ENCODE measurements around the gene ARL6.

ARL6 gene

DNA sequence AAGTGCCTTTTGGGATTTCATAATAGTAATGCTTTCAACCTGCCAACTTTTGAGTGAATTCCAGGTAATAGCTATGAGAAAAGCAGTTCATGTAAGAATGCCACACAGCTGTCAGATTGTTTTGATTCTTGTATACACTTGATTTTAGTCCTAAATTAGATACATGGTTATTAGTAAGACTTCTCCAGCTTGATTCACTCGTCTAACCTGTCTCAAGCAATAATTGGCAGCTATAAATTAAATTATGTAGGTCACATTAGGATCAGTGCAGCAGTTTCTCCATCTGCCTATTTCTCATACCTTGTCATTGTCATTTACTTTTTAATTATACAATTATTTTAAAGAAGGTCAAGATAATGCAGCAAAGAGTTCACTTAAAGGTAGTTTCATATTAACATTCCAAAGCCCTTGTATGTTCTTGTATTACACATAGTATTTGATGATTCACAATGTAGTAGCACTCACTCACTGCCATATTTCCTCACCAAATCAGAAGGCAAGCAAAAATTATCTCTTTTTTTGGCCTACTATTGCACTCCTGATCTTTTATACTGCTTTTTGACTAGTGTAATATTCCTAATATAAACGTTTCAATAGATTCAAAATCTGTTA is 46.3 kb downstream of the ARL6 start:
- ATAC-seq (no peak), DNase-seq (no peak)
- Mint-ChIP-seq H3K27ac (no peak overlapping the region), H3K4me1 (peaks cover 10% of the 10 kb centered on the region), H3K4me3 (no peak overlapping the region), H3K9me3 (no peaks in the 10 kb centered on the region), H3K27me3 (peaks cover 7% of the 10 kb centered on the region)

DNA sequence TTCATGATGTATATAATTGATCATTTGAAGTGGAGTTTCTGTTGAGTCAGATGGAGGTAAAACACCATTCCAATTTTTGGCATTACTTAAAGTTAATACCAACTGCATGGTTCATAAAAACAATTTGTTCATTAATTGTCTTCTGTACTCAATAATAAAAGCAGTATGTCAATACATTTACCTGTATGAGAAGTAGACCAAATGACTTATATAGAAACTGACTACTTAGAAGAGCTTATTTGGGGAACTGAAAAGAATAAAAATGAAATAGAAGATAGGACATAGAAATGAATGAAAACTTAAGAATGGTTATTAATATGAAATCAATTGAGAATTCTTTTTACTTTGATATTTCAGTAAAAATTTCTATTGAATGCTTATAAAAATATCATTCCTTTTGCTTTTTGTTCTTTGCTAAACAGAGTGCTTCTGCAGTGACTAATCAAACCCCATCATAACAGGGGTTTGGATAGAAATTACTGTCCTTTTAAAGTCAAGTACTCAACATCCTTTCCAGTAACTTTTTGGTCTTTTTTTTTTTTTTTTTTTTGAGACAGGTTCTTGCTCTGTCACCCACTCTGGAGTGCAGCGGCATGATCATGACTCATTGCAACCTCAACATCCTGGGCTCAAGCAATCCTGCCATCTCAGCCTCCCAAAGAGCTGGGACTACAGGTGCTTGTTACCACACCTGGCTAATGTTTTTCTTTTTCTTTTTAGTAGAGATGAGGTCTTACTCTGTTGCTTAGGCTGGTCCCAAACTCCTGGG is 50.8 kb downstream of the ARL6 start:
- H3K4me3 Mint-ChIP-seq, result no peak overlapping the region
- peaks cover 18% of the 10 kb centered on the region for H3K27me3 Mint-ChIP-seq
- H3K9me3 Mint-ChIP-seq, result no peaks in the 10 kb centered on the region
- no peak overlapping the region for H3K27ac Mint-ChIP-seq
- ATAC-seq (peak; percentile 96), DNase-seq (peak in 1 of 2 donors; percentile 40)
- peaks cover 13% of the 10 kb centered on the region for H3K4me1 Mint-ChIP-seq

DNA sequence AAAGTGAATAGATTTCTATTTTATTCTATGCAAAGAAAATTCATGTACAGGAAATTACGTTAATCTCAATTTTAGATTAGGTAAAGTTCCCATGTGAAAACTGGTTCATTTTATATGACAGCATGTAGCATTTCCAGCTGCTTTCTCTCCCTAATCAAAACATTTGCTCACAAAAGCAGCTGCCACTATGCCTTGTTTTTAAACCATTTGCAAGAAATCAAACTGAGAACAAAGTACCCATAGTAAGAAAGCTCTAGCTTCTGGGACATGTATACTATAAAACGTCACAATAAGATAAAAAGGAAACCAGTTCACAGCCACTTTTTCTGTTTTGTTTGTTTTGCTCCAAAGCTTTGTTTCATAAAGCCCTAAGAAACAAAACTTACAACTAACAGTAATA is 52.3 kb downstream of the ARL6 start:
- no peaks in the 10 kb centered on the region for H3K9me3 Mint-ChIP-seq

DNA sequence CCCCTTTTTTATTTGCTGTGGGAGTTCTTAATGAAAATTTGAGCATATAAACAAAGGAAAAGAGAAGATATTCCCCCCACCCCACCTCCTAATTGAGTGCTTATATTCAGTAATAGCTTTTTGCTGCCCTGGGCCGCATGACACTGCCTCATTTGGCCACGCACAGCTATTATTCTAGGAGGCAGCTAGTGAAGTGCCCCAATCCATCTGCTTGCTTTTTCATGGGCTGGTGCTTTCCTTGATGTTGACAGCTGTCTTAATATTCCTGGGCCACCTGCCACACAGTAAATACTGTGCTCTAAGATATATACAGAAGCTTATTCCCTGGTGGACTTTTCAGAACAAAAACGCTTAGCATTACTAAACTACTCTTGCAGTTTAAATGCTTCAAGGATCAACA is 53.4 kb downstream of the ARL6 start:
- ATAC-seq (no peak), DNase-seq (no peak)
- H3K4me3 Mint-ChIP-seq, result no peak overlapping the region
- H3K9me3 Mint-ChIP-seq, result no peaks in the 10 kb centered on the region
- H3K27ac Mint-ChIP-seq, result no peak overlapping the region
- H3K27me3 Mint-ChIP-seq, result peaks cover 38% of the 10 kb centered on the region
- H3K4me1 Mint-ChIP-seq, result peaks cover 33% of the 10 kb centered on the region

More for the DNA sequence above, 52.3 kb downstream of the ARL6 start:
- Mint-ChIP-seq H3K27me3 (peaks cover 28% of the 10 kb centered on the region), H3K27ac (no peak overlapping the region), H3K4me3 (no peak overlapping the region), H3K4me1 (peaks cover 22% of the 10 kb centered on the region)
- DNase-seq (no peak), ATAC-seq (no peak)

DNA sequence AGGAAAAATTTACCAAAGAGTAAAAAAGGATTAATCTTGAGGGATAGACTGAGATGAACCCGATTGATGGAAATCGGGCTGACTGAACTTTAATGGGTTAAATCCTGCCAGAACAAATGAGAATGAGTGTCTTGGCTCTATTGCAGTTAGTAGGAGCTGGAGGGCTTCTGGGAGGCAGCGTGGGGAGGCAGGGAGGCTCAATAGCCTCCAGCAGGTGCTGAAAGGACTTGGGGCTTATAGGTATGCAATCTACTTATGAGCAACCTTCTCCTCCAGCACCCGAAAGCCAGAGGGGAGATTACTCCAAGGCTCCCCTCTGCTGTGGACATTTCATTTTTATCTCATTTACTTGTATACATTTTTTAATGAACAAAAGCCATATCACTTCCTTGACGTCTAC is 56.2 kb downstream of the ARL6 start:
- ATAC-seq, result no peak
- H3K27me3 Mint-ChIP-seq, result peaks cover 49% of the 10 kb centered on the region
- no peak for DNase-seq
- peak overlapping the region; percentile 90 to 91 for H3K4me3 Mint-ChIP-seq
- peaks cover 30% of the 10 kb centered on the region for H3K4me1 Mint-ChIP-seq
- no peak overlapping the region for H3K27ac Mint-ChIP-seq
- no peaks in the 10 kb centered on the region for H3K9me3 Mint-ChIP-seq

DNA sequence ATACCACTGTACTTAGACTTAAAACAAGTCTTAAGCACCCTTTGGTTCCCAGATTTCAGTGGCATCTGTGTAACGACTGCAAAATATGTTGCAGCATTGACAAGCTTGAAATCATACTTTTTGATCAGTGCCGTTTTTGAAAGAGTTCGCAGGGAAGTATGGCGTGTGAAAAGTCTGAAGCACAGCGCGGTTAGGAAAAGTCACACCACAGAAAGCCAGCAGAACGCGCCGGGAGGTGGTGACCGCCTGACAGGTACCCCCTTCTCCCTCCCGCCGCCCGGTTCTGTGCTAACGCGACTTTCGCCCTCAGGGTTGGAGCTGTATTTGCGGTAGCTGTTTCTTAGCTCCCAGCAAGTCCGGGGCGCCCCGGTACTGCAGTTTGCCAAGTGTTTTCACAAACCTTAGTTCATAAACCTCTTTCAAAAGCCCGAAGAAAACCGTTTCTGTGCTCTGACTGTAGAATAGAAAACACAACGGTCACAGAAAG is 56.8 kb downstream of the ARL6 start:
- Mint-ChIP-seq H3K4me3 (peak overlapping the region; percentile 90 to 91), H3K4me1 (peaks cover 27% of the 10 kb centered on the region), H3K27me3 (peaks cover 49% of the 10 kb centered on the region), H3K9me3 (no peaks in the 10 kb centered on the region), H3K27ac (no peak overlapping the region)
- DNase-seq (no peak), ATAC-seq (peak; percentile 66)

DNA sequence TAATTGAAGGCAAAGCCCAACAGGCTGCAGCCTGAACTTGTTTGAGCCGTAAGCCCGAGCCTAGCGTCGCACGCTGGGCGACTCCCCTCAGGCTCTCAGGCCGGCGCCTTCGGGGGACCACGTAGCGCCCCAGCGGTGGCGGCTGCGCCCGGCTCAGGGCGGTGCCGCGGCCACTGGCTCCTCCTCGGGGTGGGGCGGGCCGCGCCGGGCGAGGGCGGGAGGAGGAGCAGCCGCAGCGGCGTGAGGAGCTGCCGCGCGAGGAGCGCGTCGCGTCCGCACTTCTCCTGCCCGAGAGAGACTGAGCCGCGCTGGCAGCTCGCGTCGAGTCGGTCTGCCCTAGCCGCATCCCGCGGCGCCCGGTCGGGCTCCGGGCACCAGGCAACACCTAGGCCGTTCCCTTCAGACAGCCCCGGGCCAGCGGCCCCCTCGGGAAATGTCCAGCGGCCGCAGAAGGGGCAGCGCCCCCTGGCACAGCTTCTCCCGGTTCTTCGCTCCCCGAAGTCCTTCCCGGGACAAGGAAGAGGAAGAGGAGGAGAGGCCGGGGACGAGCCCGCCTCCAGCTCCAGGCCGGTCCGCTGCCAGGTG is 57.3 kb downstream of the ARL6 start, which contains the start of gene CRYBG3:
CRYBG3 (plus strand) TSS at position 238 of the 585 bp plus-strand sequence; CDS start at position 434, 196 bp downstream.
- H3K9me3 Mint-ChIP-seq, result no peaks in the 10 kb centered on the region
- peaks cover 27% of the 10 kb centered on the region for H3K4me1 Mint-ChIP-seq
- H3K27ac Mint-ChIP-seq, result peak within 1 kb of the TSS in 1 of 2 donors; percentile 82
- ATAC-seq (peak; percentile 98), DNase-seq (peak; percentile 82 to 89)
- H3K27me3 Mint-ChIP-seq, result peaks cover 49% of the 10 kb centered on the region
- peak within 1 kb of the TSS; percentile 90 to 91 for H3K4me3 Mint-ChIP-seq

DNA sequence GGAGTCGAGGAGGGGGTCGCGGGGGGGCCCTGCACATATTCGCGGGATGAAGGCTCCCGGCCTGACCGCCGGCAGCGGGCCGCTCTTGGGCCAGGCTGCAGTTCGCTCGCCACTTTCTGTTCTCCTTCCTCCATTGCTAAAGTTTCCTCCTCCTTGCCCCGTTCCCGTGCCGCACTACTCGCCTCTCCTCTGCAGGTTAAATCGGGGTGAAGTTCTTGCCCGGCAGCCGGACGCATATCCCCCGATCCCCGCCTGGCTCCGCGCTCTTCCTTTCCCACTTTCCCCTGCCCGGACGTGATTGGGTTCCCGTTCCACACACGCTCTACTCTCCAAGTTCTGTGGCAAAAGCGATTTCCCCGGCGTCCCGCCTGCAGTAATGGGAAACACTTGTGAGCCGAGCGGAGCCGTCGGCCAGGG is 57.8 kb downstream of the ARL6 start:
- H3K9me3 Mint-ChIP-seq, result no peaks in the 10 kb centered on the region

DNA sequence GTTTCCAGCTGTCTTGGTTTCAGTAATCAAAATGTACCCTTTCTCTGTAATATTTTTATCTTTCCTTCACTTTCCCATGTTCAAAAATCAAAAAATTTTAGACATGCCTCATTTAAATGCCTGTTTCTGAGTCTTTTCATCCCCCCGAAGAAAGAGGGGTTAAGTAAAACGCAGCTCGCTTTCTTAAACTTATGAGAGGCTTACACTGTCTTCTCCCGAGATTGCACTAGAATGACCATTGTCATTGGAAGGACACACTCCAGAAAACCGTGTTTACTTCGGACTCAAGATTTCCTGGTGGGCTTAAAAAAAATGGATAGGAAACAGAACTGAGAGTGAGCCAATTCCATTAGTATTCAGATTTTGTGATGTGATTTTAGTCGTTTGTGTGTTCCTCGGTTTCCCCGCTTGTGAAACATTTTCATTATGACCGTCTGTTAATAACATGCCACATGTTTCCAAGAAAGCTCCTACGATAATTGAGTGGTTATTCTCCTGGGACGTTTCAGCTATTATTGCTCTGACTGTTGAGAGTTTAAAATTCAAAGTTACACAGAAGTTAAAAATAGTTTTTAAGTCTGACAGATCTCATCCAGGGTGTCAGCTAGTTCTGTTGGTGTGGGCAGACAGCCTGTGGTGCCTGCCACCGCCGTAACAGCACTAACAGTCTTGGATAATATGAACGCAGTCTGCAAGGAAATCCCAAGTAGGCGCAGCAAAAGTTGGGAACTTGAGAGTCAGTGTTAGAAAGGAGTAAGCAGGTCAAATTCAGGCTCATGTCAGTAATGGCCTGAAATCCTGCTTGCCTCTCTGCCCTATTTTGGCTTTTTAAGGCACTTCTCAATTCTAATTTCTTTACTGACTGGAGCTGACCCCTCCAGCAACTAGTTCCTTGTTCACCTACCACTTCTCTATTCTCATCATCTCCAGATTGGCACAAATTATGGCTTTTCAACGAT is 58.8 kb downstream of the ARL6 start:
- DNase-seq, result no peak
- Mint-ChIP-seq H3K9me3 (no peaks in the 10 kb centered on the region), H3K4me1 (peaks cover 27% of the 10 kb centered on the region), H3K4me3 (peak overlapping the region; percentile 90 to 91), H3K27me3 (peaks cover 42% of the 10 kb centered on the region), H3K27ac (peak overlapping the region in 1 of 2 donors; percentile 82)
- no peak for ATAC-seq

More for the DNA sequence above, 57.8 kb downstream of the ARL6 start:
- DNase-seq, result peak in 1 of 2 donors; percentile 13
- peak; percentile 24 for ATAC-seq
- peak overlapping the region; percentile 90 to 91 for H3K4me3 Mint-ChIP-seq
- peak overlapping the region in 1 of 2 donors; percentile 77 for H3K27ac Mint-ChIP-seq
- peaks cover 49% of the 10 kb centered on the region for H3K27me3 Mint-ChIP-seq
- H3K4me1 Mint-ChIP-seq, result peaks cover 27% of the 10 kb centered on the region

DNA sequence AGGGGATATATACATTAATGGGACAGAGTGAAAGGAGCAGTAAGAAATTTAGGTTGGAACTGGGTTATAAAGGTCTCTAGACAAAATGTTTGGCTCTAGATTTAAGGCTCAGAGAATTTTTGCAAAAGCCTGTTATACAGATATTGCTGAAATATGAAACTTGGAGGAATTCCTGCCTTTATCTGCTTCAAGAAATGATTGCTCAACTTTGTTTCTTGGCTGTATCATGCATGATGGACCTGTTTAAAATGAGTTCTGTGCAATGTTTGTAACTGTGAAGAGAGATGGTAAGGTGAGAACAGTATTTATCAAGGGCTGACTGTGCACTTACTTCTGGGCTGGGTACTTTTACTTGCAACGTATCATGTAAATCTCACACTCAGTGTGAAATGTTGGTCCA is 60.5 kb downstream of the ARL6 start:
- ATAC-seq, result no peak
- no peak for DNase-seq
- H3K4me1 Mint-ChIP-seq, result peaks cover 27% of the 10 kb centered on the region
- peaks cover 33% of the 10 kb centered on the region for H3K27me3 Mint-ChIP-seq
- H3K4me3 Mint-ChIP-seq, result no peak overlapping the region
- no peak overlapping the region for H3K27ac Mint-ChIP-seq
- H3K9me3 Mint-ChIP-seq, result no peaks in the 10 kb centered on the region

DNA sequence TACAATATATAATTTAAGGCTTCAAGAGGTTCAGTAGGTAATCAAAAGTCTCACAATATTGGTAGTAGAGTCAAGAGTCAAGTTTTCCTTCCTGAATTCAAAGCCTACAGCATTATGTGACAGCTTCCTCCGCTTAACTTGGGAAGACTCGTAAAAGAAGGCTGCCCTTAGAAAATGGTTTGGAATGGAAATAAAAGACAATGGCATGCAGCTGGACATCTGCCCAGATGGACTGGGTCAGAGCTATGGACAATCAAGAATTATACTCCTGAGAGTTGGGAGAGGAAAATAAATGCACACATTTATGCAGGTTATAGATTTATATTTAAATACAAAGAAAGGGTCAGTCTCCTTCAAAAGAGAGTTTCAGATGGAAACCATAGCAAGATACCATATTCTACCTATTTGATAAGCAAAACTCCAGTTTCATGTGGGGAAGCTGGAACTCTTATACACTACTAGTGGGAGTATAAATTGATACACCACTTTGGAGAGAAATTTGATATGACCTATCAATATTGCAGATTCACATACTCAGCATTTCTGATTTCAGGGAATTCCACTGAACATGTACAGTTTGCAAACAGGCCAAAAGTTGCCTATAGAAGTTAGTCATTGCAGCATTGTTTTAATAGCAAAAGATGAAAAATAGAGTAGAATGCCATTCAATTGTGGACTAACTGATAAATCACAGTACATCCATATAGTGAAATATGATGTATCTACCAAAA is 63.3 kb downstream of the ARL6 start:
- no peak for DNase-seq
- peaks cover 7% of the 10 kb centered on the region for H3K4me1 Mint-ChIP-seq
- peaks cover 12% of the 10 kb centered on the region for H3K27me3 Mint-ChIP-seq
- H3K4me3 Mint-ChIP-seq, result no peak overlapping the region
- H3K9me3 Mint-ChIP-seq, result peaks cover 0 to 5% of the 10 kb centered on the region in 2 donors
- no peak for ATAC-seq
- no peak overlapping the region for H3K27ac Mint-ChIP-seq

DNA sequence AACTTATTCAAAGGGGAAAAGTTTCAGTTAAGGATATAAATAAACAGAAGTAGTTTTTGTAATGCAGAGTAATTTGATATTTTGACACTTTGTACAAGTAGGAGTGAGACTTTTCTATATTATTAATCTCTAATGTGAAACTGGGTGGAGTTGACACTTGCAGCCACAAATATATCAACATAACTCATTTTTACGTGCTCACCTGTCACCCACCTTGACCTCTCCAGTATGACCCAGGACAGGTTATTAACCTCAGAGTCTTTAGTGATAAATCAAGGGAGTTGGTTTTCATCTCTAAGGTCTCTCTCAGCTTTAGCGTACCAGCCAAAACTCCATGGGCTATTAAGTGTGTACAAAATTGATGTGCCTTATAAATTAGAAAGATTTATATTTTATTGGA is 64.6 kb downstream of the ARL6 start:
- Mint-ChIP-seq H3K4me3 (no peak overlapping the region), H3K9me3 (peaks cover 0 to 9% of the 10 kb centered on the region in 2 donors), H3K27me3 (no peaks in the 10 kb centered on the region), H3K27ac (no peak overlapping the region), H3K4me1 (no peaks in the 10 kb centered on the region)
- no peak for ATAC-seq
- DNase-seq, result no peak

DNA sequence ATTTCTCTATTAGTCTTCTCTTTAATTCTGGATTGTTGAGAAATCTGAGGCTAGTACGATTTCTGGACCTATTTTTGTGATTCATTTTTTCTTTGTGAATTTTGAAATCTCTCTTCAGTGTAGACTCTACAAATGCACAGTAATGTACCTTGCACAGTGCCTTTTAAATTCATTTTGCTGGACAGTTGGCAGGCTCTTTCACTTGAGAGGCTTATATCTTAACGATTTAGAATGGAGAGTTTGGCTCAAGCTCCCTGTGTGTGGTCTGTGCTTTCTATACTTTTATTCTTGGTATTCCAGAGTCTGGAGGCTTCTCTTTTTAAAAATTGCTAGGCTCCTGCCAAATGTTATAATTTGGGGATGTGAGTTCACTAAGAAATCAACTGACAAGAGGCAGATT is 66.1 kb downstream of the ARL6 start:
- no peak overlapping the region for H3K27ac Mint-ChIP-seq
- H3K9me3 Mint-ChIP-seq, result peaks cover 0 to 9% of the 10 kb centered on the region in 2 donors
- no peaks in the 10 kb centered on the region for H3K27me3 Mint-ChIP-seq
- DNase-seq (no peak), ATAC-seq (no peak)
- H3K4me1 Mint-ChIP-seq, result no peaks in the 10 kb centered on the region
- H3K4me3 Mint-ChIP-seq, result no peak overlapping the region

DNA sequence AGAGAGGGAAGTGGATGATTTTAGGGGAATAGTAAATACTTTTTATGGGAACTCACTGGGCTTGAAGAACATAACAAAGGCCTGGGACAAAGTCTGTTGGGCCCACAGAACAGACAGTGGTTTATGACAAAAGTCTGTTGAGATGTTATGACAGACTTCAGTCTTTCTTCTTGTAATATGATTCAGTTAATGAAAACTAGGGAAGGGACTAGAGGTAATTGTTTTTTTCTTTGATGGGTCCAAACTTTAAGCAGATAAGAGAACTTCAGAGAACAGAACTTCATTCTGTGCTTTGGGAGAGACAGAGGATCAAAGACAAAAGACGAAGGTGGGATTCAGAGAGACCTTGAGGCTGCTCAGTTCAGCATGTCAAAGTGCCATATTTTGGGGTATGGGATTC is 66.6 kb downstream of the ARL6 start:
- no peak for ATAC-seq
- Mint-ChIP-seq H3K4me1 (no peaks in the 10 kb centered on the region), H3K27ac (no peak overlapping the region), H3K27me3 (no peaks in the 10 kb centered on the region), H3K9me3 (peaks cover 0 to 9% of the 10 kb centered on the region in 2 donors), H3K4me3 (no peak overlapping the region)
- DNase-seq, result no peak

Data from stimulated activated naive CD8-positive, alpha-beta T cell treated with anti-CD3 and anti-CD28 coated beads, Interleukin-15, amount 100 ng/mL, for 72 hours (primary cell).